BJ (cell line): ENCODE measurements around the gene EXOC6B. TPM values are rescaled to one million over a fixed set of nuclear protein-coding genes. Genes with fewer than 3 reads are reported as not detected.

Experiments used
- CTCF ChIA-PET: fragments of 350-600 bp; formaldehyde crosslinking; extraction: SDS; loops from one replicate; lab custom pipeline; 2021; ENCODE audit warnings: antibody characterized with exemption, inconsistent platforms; lab: Yijun Ruan, JAX
- POLR2A ChIA-PET: fragments of 300-600 bp; sonication (Branson Sonifier 250); formaldehyde crosslinking; extraction: SDS; loops from one replicate; lab custom pipeline; 2021; ENCODE audit warnings: antibody characterized with exemption; lab: Charles Lee
- DNase-seq: peaks from one replicate; pipeline ENCODE4 v3.0.0-alpha.2; 2011; ENCODE audit warnings: low read depth
- H3K27me3 ChIP-seq: 2 replicates; pipeline ENCODE4 v1.6.0; 2011; ENCODE audit warnings: low read length; ENCODE audit not compliant: control insufficient read depth, insufficient read depth
- H3K36me3 ChIP-seq: 2 replicates; pipeline ENCODE4 v1.5.1; 2011; ENCODE audit warnings: low read length; ENCODE audit not compliant: control insufficient read depth, insufficient read depth
- H3K4me3 ChIP-seq: 2 replicates; pipeline ENCODE4 v1.5.1; 2011; ENCODE audit warnings: low read depth, mild to moderate bottlenecking, control low read depth, low read length
- CTCF ChIP-seq: IDR thresholded peaks from 2 replicates; pipeline ENCODE4 v1.5.1; 2011; ENCODE audit warnings: low read depth, mild to moderate bottlenecking, control low read depth, inconsistent platforms, low read length, moderate library complexity; ENCODE audit not compliant: insufficient read depth
- polyA plus RNA-seq: library from polyadenylated mRNA; depleted of rRNA; stranded (reverse); fragments of >200 nt; gene quantifications from 2 replicates; pipeline ENCODE4 v1.2.3, GENCODE V29; 2011

Gene EXOC6B
- polyA plus RNA-seq, 1 experiment = 15.5 TPM

GRCh38 chr2:72276876-72277275 lies 549.0 kb downstream of the EXOC6B start:
- H3K27me3 ChIP-seq = no peaks in the 10 kb centered on the region
- CTCF ChIA-PET = no interaction called here
- DNase-seq = no peak
- no peak for TF ChIP-seq CTCF
- POLR2A ChIA-PET = no interaction called here
- no peaks in the 10 kb centered on the region for H3K36me3 ChIP-seq
- no peak overlapping the region for H3K4me3 ChIP-seq

GRCh38 chr2:72276356-72276755 lies 549.5 kb downstream of the EXOC6B start:
- Histone ChIP-seq H3K27me3 (no peaks in the 10 kb centered on the region), H3K36me3 (no peaks in the 10 kb centered on the region), H3K4me3 (no peak overlapping the region)
- ChIA-PET CTCF (no interaction called here), POLR2A (no interaction called here)
- no peak for DNase-seq
- no peak for TF ChIP-seq CTCF

GRCh38 chr2:72275084-72275483 lies 550.7 kb downstream of the EXOC6B start:
- Histone ChIP-seq H3K27me3 (no peaks in the 10 kb centered on the region), H3K36me3 (no peaks in the 10 kb centered on the region), H3K4me3 (no peak overlapping the region)
- ChIA-PET POLR2A (no interaction called here), CTCF (no interaction called here)
- no peak for TF ChIP-seq CTCF
- no peak for DNase-seq

GRCh38 chr2:72274380-72274797 lies 551.4 kb downstream of the EXOC6B start:
- Histone ChIP-seq H3K27me3 (no peaks in the 10 kb centered on the region), H3K4me3 (no peak overlapping the region), H3K36me3 (no peaks in the 10 kb centered on the region)
- POLR2A ChIA-PET = no interaction called here
- no peak for TF ChIP-seq CTCF
- CTCF ChIA-PET = no interaction called here
- no peak for DNase-seq

- CTCF ChIA-PET = no interaction called here
Measured at GRCh38 chr2:72273384-72273783, 552.4 kb downstream of the EXOC6B start.

More at GRCh38 chr2:72273384-72273783, 552.4 kb downstream of the EXOC6B start:
- Histone ChIP-seq H3K27me3 (no peaks in the 10 kb centered on the region), H3K4me3 (no peak overlapping the region), H3K36me3 (no peaks in the 10 kb centered on the region)
- no peak for TF ChIP-seq CTCF
- POLR2A ChIA-PET = no interaction called here
- DNase-seq = no peak
